HuH-7.5 (cell line): Measurements from ENCODE around the gene EBF4.
"Not testable (repeated sequence)": the region's sequence is repeated elsewhere in the genome, so short reads cannot be mapped to it uniquely, and the experiment has no call there.

Experiments used
- DNase-seq: peaks from one replicate; pipeline ENCODE4 v3.0.0; 2011; ENCODE audit warnings: low spot score

EBF4 gene

GRCh38 chr20:2796011-2796660, 103.6 kb downstream of the EBF4 start:
- no peak for DNase-seq

- no peak for DNase-seq
These were observed 104.8 kb downstream of the EBF4 start for GRCh38 chr20:2797136-2797983.

GRCh38 chr20:2798095-2798805, 105.7 kb downstream of the EBF4 start:
- no peak for DNase-seq

- no peak for DNase-seq
These were observed 106.2 kb downstream of the EBF4 start for GRCh38 chr20:2798814-2799213.

DNA sequence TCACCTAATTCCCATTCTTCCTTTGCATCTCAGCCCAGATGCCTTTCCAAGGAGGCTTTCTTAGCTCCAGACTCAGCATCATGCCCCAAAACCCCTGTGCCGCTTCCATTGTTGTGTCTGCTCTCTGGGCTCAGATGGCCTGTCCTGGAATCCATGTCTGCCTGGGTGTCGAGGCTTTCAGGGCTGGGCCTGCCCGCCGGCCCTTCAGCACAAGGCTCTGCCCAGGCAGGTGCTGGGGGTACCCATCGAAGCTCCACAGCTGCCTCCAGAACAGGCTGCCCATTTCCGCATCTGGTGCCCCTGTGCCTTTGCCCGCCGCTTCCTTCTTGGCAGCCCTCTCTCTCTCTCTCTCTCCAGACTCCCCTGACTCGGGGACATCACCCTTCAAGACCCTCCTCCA, 106.7 kb downstream of the EBF4 start:
- no peak for DNase-seq

GRCh38 chr20:2799688-2800520, 107.3 kb downstream of the EBF4 start:
- peak; percentile 8 for DNase-seq

DNA sequence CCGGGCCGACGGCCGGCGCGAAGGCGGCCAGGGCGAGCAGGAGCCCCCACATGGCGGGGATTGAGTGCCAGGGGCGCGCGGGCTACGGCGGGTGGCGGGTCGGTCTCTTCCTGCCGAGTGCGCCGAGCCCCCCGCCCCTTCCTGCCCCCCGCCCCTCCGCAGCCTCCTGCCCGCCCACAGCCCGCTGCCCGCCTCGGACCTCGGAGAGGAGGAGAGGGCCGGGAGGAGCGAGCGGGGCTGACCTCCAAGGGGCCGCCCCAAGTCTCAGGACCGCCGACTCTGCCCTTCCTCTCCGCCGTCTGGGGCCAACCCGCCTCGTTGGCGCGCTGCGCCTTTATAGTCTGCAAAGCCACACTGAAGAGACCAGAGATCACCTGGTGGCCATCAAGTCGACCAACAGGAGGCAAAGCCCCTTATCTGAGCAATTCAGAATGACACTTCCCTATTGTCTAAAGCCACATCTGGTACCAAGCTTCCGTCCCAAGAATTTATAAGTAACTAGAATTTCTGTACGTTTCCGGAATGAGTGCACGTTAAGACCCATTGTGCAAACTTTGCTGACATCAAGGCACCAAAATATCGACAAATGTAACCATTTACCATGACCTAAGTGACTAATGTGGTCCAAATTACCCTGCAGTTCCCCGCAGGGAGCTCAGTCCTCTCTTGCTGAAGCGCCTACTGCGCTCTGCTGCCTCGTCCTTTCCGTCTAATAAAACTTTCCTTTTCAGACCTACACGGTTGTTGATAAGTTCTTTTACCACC, 108.1 kb downstream of the EBF4 start, which contains the start of gene CPXM1:
Gene CPXM1, minus strand, starts transcription at position 107 of the 765 bp plus-strand sequence. Its CDS starts 55 bp downstream, at position 52.
- DNase-seq = peak; percentile 25

GRCh38 chr20:2801286-2801728, 108.7 kb downstream of the EBF4 start:
- DNase-seq = peak; percentile 12

GRCh38 chr20:2804041-2804828, 111.7 kb downstream of the EBF4 start:
- no peak for DNase-seq

GRCh38 chr20:2804852-2805688, 112.5 kb downstream of the EBF4 start:
- DNase-seq = no peak

- DNase-seq = peak; percentile 32
These were observed 113.2 kb downstream of the EBF4 start for GRCh38 chr20:2805689-2806350.

DNA sequence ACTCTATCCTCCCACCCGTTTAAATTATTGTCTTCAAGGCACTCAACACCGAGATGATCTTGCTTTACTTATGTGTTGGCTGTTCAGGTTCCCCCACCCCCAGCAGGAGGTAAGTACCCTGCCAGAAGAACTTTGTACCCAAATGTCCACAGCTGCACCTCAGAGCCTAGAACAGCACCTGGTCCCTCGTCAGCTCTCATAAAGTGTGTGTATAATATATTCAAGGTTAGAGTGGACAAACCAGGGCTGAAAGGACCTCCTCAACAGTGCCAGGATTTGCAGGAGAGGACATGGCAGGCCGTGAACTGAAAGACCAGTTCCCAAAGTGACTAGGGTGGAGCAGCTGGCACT, 113.7 kb downstream of the EBF4 start:
- DNase-seq = peak; percentile 26

GRCh38 chr20:2807019-2807418, 114.4 kb downstream of the EBF4 start:
- DNase-seq = no peak

- DNase-seq = not testable (repeated sequence)
These were observed 115.3 kb downstream of the EBF4 start for GRCh38 chr20:2807929-2808328.

DNA sequence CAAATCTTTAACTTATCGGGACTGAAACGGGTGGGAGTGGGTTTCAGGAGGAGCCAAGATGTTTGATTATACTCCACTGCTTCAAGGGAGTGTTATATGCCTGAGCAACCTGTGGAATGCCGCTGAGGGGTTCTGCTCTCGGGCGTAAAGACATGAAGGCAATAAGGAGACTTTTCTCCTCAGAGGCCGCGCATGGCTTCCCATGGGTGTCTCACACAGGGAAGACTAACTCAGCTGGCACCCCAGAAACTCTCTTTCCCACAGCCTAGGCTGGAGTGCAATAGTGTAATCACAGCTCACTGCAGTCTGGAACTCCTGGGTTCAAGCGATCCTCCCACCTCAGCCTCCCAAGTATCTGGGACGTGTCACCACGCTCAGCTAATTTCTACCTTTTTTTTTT, 117.1 kb downstream of the EBF4 start:
- DNase-seq = no peak
